ENCODE results near the gene TRIM41. TPM values are rescaled to one million over a fixed set of nuclear protein-coding genes. Genes with fewer than 3 reads are reported as not detected.
A peak's percentile ranks its signal among the peaks of the same experiment; 100 is the strongest.
"Not testable (repeated sequence)": the region's sequence is repeated elsewhere in the genome, so short reads cannot be mapped to it uniquely, and the experiment has no call there.

TRIM41 gene
- total and polyA plus RNA-seq, 12 donors: 13.3 to 56.2 (median 19.6) TPM

DNA sequence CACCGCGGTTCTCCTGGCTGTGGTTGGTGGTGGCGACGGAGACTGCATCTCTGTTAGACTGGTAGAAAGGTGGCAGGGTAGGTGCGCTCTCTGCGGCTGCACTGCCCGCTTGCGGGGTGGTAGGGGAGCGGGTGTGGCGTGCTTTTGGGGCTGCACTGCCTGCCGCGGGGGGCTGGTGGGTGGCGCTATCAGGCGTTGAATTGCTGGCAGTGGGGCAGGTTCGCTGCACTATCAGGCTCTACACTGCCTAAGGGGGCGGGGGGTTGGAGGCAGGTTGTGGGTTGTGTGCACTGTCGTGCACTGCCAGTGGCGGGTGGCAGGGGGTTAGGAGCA, 58.9 kb downstream of the TRIM41 start:
- Histone ChIP-seq H3K36me3 (replicated peaks in 1 of 2) (no peaks in the 10 kb centered on the region), H3K27ac (no peak overlapping the region), H3K27me3 (no peaks in the 10 kb centered on the region), H3K4me3 (no peak overlapping the region), H3K4me1 (replicated peaks in 1 of 2) (no peaks in the 10 kb centered on the region), H3K9me3 (replicated peaks in 1 of 3) (no peaks in the 10 kb centered on the region)
- DNase-seq: no peak
- TF ChIP-seq, protein P1, sequence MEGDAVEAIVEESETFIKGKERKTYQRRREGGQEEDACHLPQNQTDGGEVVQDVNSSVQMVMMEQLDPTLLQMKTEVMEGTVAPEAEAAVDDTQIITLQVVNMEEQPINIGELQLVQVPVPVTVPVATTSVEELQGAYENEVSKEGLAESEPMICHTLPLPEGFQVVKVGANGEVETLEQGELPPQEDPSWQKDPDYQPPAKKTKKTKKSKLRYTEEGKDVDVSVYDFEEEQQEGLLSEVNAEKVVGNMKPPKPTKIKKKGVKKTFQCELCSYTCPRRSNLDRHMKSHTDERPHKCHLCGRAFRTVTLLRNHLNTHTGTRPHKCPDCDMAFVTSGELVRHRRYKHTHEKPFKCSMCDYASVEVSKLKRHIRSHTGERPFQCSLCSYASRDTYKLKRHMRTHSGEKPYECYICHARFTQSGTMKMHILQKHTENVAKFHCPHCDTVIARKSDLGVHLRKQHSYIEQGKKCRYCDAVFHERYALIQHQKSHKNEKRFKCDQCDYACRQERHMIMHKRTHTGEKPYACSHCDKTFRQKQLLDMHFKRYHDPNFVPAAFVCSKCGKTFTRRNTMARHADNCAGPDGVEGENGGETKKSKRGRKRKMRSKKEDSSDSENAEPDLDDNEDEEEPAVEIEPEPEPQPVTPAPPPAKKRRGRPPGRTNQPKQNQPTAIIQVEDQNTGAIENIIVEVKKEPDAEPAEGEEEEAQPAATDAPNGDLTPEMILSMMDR (IDR thresholded peaks at IDR 0.05): no peak
- TF ChIP-seq POLR2A (IDR thresholded peaks at IDR 0.05): no peak
- intact Hi-C loops (cut with DNase I): no loop called here
- WGBS, 4 donors: 88 to 98% (median 91%) methylated on average over 10 to 18 of the region's 18 CpGs

DNA sequence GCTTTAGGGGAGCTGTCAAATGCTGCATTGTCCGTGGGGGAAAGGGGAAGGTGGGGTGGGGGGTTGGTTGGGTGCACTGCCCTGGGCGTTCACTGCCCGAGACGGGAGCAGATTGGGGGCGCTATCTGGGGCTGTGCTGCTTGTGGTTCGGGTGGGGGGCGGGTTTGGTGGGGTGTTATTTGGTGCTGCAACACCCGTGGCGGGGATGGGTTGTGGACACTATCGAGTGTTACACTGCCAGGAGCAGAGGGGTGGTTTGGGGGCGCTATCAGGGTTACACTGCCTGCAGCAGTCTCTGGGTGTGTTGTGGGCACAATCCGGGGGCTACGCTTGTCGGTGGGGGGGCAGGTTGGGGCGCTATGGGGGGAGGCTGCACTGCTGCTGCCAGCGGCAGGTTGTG, 59.3 kb downstream of the TRIM41 start:
- H3K27me3 ChIP-seq; H3K4me1 ChIP-seq (replicated peaks in 1 of 2); H3K4me3 ChIP-seq; H3K36me3 ChIP-seq (replicated peaks in 1 of 2); H3K27ac ChIP-seq; intact Hi-C loops (cut with DNase I); H3K9me3 ChIP-seq (replicated peaks in 1 of 3); DNase-seq: not testable (repeated sequence)
- WGBS, 4 donors: 77 to 85% (median 84%) methylated on average over 3 to 16 of the region's 16 CpGs

DNA sequence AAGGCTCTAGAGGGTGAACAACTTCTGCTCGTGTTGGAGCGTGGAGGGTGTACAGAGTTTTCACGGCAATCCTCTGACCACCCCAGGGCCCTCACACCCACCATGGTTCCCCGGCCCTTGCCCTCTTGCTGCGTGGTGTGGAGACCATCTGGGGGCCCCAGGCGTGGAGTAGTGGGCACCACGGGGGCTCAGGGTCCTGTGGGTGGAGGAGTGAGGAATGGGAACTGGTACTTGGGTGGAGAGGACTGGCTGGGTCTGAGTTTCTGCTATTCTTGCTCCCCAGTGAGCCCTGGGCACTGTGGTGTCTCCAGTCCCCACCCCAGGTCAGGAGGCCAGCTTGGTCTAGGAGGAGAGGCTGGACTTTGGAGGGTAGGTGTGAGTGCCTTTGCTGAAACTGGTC, 59.8 kb downstream of the TRIM41 start:
- no peaks in the 10 kb centered on the region for H3K4me1 ChIP-seq (replicated peaks in 1 of 2)
- TF ChIP-seq, protein P1 (IDR thresholded peaks at IDR 0.05): no peak
- no peak for TF ChIP-seq POLR2A (IDR thresholded peaks at IDR 0.05)
- no peak overlapping the region for H3K4me3 ChIP-seq
- H3K27me3 ChIP-seq: no peaks in the 10 kb centered on the region
- no peak for DNase-seq
- no peak overlapping the region for H3K27ac ChIP-seq
- WGBS, 4 donors: 60 to 89% (median 87%) methylated on average over 1 to 7 of the region's 7 CpGs
- H3K9me3 ChIP-seq (replicated peaks in 1 of 3): no peaks in the 10 kb centered on the region
- H3K36me3 ChIP-seq (replicated peaks in 1 of 2): no peaks in the 10 kb centered on the region
- intact Hi-C loops (cut with DNase I): no loop called here

DNA sequence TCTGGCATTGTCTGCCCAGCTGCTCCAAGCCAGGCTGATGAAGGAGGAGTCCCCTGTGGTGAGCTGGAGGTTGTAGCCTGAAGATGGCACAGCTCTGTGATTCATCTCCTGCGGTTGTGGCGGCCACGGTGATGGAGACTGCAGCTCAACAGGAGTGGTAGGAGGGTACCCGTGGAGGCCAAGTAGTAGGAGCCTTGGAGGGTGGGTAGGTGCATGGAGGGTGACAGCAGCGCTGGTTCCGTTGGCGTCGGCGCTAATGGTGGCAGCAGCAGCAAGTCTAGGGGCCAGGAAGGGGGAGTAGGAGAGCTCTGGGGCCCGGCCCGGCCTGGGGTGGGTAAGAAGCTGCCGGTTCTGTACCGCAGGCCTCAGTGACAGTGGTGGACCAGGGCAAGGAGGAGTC, 60.3 kb downstream of the TRIM41 start:
- intact Hi-C loops (cut with DNase I): no loop called here
- no peaks in the 10 kb centered on the region for H3K27me3 ChIP-seq
- peak in 1 of 7 donors; percentile 41 for DNase-seq
- no peak overlapping the region for H3K4me3 ChIP-seq
- no peaks in the 10 kb centered on the region for H3K4me1 ChIP-seq (replicated peaks in 1 of 2)
- H3K9me3 ChIP-seq (replicated peaks in 1 of 3): no peaks in the 10 kb centered on the region
- TF ChIP-seq, protein P1 (IDR thresholded peaks at IDR 0.05): no peak
- TF ChIP-seq POLR2A (IDR thresholded peaks at IDR 0.05): no peak
- H3K27ac ChIP-seq: no peak overlapping the region
- H3K36me3 ChIP-seq (replicated peaks in 1 of 2): no peaks in the 10 kb centered on the region
- WGBS, 4 donors: 80 to 98% (median 85%) methylated on average over 7 to 13 of the region's 13 CpGs

DNA sequence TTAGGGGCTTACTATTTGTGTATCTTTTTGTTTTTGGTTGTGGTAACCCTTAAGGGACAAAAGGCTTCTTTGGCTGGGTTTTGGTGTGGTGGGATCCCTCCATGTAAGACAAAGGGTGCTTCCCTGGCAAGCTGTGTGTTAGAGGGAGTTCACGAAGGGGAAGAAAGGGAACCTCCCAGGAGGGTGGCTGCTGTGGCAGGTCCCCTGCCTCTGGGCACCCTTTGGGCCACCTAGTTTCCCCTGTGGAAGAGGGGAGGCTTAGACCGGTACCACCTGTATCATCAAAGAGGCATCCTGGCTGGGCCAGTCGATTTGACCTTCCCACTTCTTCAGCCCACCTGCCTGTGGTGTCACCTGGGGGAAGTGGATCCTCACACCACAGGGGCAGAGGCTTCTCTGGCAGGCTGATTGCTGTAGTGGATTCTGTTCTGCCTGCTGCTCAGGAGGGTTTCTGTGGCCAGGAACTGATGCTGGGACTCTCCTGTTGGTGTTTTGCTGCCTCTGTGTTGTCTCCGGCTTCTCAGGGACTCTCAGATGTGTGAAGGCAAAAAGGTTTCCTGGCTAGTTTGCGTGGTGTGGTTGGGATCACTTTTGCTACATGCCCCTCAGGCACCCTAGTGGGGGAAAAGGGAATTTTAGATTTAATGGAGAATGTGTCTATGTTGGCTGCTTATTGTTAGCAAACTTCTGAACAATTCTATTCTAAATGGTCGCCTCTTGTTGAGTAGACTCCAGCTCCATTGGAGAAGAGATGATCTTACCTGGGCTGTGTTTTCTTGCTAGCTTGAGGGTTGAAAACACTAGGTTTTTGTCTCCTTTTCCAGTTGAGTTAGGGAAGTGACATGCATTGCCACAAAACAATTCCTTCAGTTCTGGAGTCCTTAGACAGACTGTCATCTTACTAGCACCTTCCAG, 61.0 kb downstream of the TRIM41 start:
- TF ChIP-seq, protein P1 (IDR thresholded peaks at IDR 0.05): peak in 2 of 6 experiments; percentile 24 to 29
- H3K36me3 ChIP-seq (replicated peaks in 1 of 2); H3K4me3 ChIP-seq; intact Hi-C loops (cut with DNase I); H3K9me3 ChIP-seq (replicated peaks in 1 of 3); H3K4me1 ChIP-seq (replicated peaks in 1 of 2); DNase-seq; H3K27me3 ChIP-seq; H3K27ac ChIP-seq: not testable (repeated sequence)
- WGBS, 4 donors: 64 to 83% (median 71%) methylated on average over 1 to 6 of the region's 6 CpGs

Data from adrenal gland (tissue), 12 donors.